K562 (cell line): ENCODE results near the gene IPO9. TPM values are rescaled to one million over a fixed set of nuclear protein-coding genes. Genes with fewer than 3 reads are reported as not detected.

Experiments used
- BHLHE40 ChIP-seq: IDR thresholded peaks from 2 replicates; pipeline ENCODE4 v1.6.1; 2011; ENCODE audit warnings: low read length, improper control_type of control experiment
- CBFA2T3 ChIP-seq: fragments of 450-650 bp; IDR thresholded peaks from 2 replicates; pipeline ENCODE4 v1.6.1; 2017
- ELK1 ChIP-seq: sonication (generic); formaldehyde crosslinking; IDR thresholded peaks from 2 replicates; pipeline ENCODE4 v1.8.1; 2022; ENCODE audit warnings: missing genetic modification reagents
- HMBOX1 ChIP-seq: sonication (generic); IDR thresholded peaks from 2 replicates; pipeline ENCODE4 v1.6.1; 2016
- MYNN ChIP-seq, 2 experiments: sonication (generic); formaldehyde crosslinking in 1 of 2; IDR thresholded peaks; 2 replicates each; pipeline versions ENCODE4 v1.5.0 to v1.6.1; 2016 to 2020; ENCODE audit warnings: antibody characterized with exemption in 1 of 2, missing genetic modification reagents in 1 of 2
- NCOA4 ChIP-seq: fragments of 450-650 bp; IDR thresholded peaks from 2 replicates; pipeline ENCODE4 v1.6.1; 2018; ENCODE audit warnings: mild to moderate bottlenecking; ENCODE audit not compliant: partially characterized antibody
- NFXL1 ChIP-seq: fragments of 450-650 bp; formaldehyde crosslinking; IDR thresholded peaks from 2 replicates; pipeline ENCODE4 v1.4.0; 2021; ENCODE audit warnings: mild to moderate bottlenecking
- POU5F1 ChIP-seq: fragments of 150-350 bp; IDR thresholded peaks from 2 replicates; pipeline ENCODE4 v1.6.1; 2014; ENCODE audit warnings: borderline replicate concordance, low read length, low read depth, mild to moderate bottlenecking; ENCODE audit not compliant: partially characterized antibody
- SMAD2 ChIP-seq: fragments of 150-350 bp; IDR thresholded peaks from 2 replicates; pipeline ENCODE4 v1.6.1; 2014; ENCODE audit warnings: low read depth, mild to moderate bottlenecking, low read length
- SMARCE1 ChIP-seq: fragments of 450-650 bp; IDR thresholded peaks from 2 replicates; pipeline ENCODE4 v1.7.1; 2016; ENCODE audit warnings: mild to moderate bottlenecking
- SRSF9 ChIP-seq: fragments of 200-400 bp; formaldehyde crosslinking; IDR thresholded peaks from 2 replicates; pipeline ENCODE4 v1.6.1; 2017; ENCODE audit warnings: low read depth, low read length, borderline replicate concordance
- TEAD1 ChIP-seq, 2 experiments: fragments of 450-650 bp in 1 of 2; sonication (generic) in 1 of 2; formaldehyde crosslinking; IDR thresholded peaks; 2 replicates each; pipeline versions ENCODE4 v1.4.0 to v1.8.0; 2020 to 2022; ENCODE audit warnings: mild to moderate bottlenecking in 2 of 2, missing genetic modification reagents in 1 of 2
- U2AF1 ChIP-seq: fragments of 200-400 bp; formaldehyde crosslinking; optimal IDR thresholded peaks from 2 replicates; pipeline ENCODE3; 2017; ENCODE audit warnings: mild to moderate bottlenecking, low read depth, low read length, moderate library complexity
- polyA plus RNA-seq, 8 experiments: library from polyadenylated mRNA; depleted of rRNA in 4 of 8; stranded (reverse) in 5 of 8; unstranded in 3 of 8; fragments of >200 nt; fragmentation: Nextera tagmentation in 2 of 8; fragmentation: Illumina TruSeq in 1 of 8; extraction: Ambion mirVana in 2 of 8; extraction: Trizol in 1 of 8; gene quantifications; 2 replicates each; pipeline versions ENCODE4 v1.2.1 to v1.2.3, GENCODE V29; 2011 to 2014; ENCODE audit warnings: inconsistent platforms in 1 of 8, missing spikeins in 1 of 8
- total RNA-seq, 7 experiments: library from RNA; depleted of rRNA in 6 of 7; stranded (reverse); fragments of >200 nt in 6 of 7; fragmentation: Illumina TruSeq in 2 of 7; extraction: Trizol in 2 of 7; gene quantifications; 2 replicates each; pipeline versions ENCODE4 v1.2.1 to v1.2.3, GENCODE V29; 2011 to 2021; ENCODE audit warnings: low replicate concordance in 1 of 7
- TF ChIP-seq, protein P1 (sequence below): fragments of 450-650 bp; IDR thresholded peaks from 2 replicates; pipeline ENCODE4 v1.7.0; 2016; ENCODE audit warnings: borderline replicate concordance
- TF ChIP-seq, protein P2 (sequence below): fragments of 450-650 bp; IDR thresholded peaks from 2 replicates; pipeline ENCODE4 v1.6.1; 2014; ENCODE audit warnings: low read depth, mild to moderate bottlenecking, moderate library complexity, borderline replicate concordance
- TF ChIP-seq, protein P3 (sequence below): sonication (generic); formaldehyde crosslinking; IDR thresholded peaks from 2 replicates; pipeline ENCODE4 v1.8.0; 2022; ENCODE audit warnings: missing genetic modification reagents, mild to moderate bottlenecking, moderate library complexity, borderline replicate concordance
- TF ChIP-seq, protein P4 (sequence below): sonication (generic); formaldehyde crosslinking; IDR thresholded peaks from 2 replicates; pipeline ENCODE4 v1.8.0; 2022; ENCODE audit warnings: mild to moderate bottlenecking, missing genetic modification reagents
- TF ChIP-seq, protein P5 (sequence below): IDR thresholded peaks from 3 replicates; pipeline ENCODE4 v1.6.1; 2011; ENCODE audit warnings: borderline replicate concordance, mild to moderate bottlenecking, moderate library complexity; ENCODE audit not compliant: insufficient read length; ENCODE audit errors: extremely low read depth

Gene IPO9
- total and polyA plus RNA-seq, 9 of the 15 experiments (the other 6 are each of a cell fraction or from before 2014, with no cell fraction given) = 27.9 to 78.6 (median 43.9) TPM

DNA sequence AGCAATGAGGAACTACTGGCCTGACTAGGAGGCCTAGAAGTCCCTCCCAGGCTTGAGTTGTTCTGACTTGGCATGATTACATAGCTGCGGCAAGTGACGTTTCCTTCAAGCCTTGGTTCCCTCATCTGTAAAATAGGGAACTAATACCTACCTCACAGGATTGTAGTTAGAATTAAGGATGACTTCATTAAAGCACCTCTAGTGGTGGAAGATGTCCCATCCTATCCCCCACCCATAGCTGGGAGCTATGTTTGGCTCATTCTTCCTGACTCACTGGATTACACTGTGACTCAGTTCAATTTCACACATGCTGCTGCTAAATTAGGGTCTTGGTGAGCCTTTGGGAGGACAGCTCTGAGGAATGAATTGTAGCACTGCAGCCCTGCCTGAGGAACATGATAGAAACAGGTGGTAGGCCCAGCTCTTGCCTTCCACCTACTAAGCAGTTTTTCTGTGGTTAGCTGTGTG lies 53.7 kb downstream of the IPO9 start (continued):
- TF ChIP-seq, protein P1, sequence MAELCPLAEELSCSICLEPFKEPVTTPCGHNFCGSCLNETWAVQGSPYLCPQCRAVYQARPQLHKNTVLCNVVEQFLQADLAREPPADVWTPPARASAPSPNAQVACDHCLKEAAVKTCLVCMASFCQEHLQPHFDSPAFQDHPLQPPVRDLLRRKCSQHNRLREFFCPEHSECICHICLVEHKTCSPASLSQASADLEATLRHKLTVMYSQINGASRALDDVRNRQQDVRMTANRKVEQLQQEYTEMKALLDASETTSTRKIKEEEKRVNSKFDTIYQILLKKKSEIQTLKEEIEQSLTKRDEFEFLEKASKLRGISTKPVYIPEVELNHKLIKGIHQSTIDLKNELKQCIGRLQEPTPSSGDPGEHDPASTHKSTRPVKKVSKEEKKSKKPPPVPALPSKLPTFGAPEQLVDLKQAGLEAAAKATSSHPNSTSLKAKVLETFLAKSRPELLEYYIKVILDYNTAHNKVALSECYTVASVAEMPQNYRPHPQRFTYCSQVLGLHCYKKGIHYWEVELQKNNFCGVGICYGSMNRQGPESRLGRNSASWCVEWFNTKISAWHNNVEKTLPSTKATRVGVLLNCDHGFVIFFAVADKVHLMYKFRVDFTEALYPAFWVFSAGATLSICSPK = no peak
- no peak for TF ChIP-seq TEAD1 (CRISPR knock-in tag; IDR thresholded peaks at IDR 0.05)
- 0 out of 2 replicates have a peak, but pooled peaks have one; percentile 16 for TF ChIP-seq CBFA2T3
- TF ChIP-seq, protein P2, sequence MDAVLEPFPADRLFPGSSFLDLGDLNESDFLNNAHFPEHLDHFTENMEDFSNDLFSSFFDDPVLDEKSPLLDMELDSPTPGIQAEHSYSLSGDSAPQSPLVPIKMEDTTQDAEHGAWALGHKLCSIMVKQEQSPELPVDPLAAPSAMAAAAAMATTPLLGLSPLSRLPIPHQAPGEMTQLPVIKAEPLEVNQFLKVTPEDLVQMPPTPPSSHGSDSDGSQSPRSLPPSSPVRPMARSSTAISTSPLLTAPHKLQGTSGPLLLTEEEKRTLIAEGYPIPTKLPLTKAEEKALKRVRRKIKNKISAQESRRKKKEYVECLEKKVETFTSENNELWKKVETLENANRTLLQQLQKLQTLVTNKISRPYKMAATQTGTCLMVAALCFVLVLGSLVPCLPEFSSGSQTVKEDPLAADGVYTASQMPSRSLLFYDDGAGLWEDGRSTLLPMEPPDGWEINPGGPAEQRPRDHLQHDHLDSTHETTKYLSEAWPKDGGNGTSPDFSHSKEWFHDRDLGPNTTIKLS = no peak
- no peak for TF ChIP-seq SMAD2
- TF ChIP-seq, protein P3, sequence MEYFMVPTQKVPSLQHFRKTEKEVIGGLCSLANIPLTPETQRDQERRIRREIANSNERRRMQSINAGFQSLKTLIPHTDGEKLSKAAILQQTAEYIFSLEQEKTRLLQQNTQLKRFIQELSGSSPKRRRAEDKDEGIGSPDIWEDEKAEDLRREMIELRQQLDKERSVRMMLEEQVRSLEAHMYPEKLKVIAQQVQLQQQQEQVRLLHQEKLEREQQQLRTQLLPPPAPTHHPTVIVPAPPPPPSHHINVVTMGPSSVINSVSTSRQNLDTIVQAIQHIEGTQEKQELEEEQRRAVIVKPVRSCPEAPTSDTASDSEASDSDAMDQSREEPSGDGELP (CRISPR knock-in tag) = no peak
- TF ChIP-seq BHLHE40 = 0 out of 2 replicates have a peak, but pooled peaks have one; percentile 6
- no peak for TF ChIP-seq SRSF9
- TF ChIP-seq NFXL1 (CRISPR knock-in tag) = no peak
- TF ChIP-seq POU5F1 = no peak
- no peak for TF ChIP-seq NCOA4
- no peak for TF ChIP-seq U2AF1
- peak; percentile 45; the same call in 1 of the 2 replicates for TF ChIP-seq SMARCE1
- TF ChIP-seq ELK1 (CRISPR knock-in tag) = no peak
- 0 out of 2 replicates have a peak, but pooled peaks have one; percentile 46 for TF ChIP-seq MYNN (IDR thresholded peaks at IDR 0.05)
- TF ChIP-seq MYNN (CRISPR knock-in tag; IDR thresholded peaks at IDR 0.05) = no peak
- TF ChIP-seq, protein P4, sequence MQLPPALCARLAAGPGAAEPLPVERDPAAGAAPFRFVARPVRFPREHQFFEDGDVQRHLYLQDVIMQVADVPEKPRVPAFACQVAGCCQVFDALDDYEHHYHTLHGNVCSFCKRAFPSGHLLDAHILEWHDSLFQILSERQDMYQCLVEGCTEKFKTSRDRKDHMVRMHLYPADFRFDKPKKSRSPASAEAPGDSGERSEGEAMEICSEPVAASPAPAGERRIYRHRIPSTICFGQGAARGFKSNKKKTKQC (CRISPR knock-in tag) = no peak
- peak; percentile 68 for TF ChIP-seq HMBOX1
- TF ChIP-seq, protein P5, sequence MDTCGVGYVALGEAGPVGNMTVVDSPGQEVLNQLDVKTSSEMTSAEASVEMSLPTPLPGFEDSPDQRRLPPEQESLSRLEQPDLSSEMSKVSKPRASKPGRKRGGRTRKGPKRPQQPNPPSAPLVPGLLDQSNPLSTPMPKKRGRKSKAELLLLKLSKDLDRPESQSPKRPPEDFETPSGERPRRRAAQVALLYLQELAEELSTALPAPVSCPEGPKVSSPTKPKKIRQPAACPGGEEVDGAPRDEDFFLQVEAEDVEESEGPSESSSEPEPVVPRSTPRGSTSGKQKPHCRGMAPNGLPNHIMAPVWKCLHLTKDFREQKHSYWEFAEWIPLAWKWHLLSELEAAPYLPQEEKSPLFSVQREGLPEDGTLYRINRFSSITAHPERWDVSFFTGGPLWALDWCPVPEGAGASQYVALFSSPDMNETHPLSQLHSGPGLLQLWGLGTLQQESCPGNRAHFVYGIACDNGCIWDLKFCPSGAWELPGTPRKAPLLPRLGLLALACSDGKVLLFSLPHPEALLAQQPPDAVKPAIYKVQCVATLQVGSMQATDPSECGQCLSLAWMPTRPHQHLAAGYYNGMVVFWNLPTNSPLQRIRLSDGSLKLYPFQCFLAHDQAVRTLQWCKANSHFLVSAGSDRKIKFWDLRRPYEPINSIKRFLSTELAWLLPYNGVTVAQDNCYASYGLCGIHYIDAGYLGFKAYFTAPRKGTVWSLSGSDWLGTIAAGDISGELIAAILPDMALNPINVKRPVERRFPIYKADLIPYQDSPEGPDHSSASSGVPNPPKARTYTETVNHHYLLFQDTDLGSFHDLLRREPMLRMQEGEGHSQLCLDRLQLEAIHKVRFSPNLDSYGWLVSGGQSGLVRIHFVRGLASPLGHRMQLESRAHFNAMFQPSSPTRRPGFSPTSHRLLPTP = no peak
